IMR-90 (cell line): ENCODE results near the gene METTL21C. TPM values are rescaled to one million over a fixed set of nuclear protein-coding genes. Genes with fewer than 3 reads are reported as not detected.

Source experiments
- ATAC-seq: fragments of 200-7000 bp; cut with Tn5 transposase; 2 replicates; pipeline ENCODE4 v1.9.1; 2020; ENCODE audit warnings: low read depth, mild to moderate bottlenecking, moderate library complexity
- BruUV-seq: library from RNA; stranded (reverse); fragments of 400-500 nt; replicated peaks from 2 replicates; lab custom pipeline; 2021; lab: Mats Ljungman, UMichigan
- CTCF ChIA-PET: fragments of 300-600 bp; formaldehyde crosslinking; extraction: SDS; loops from one replicate; lab custom pipeline; 2021; ENCODE audit warnings: antibody characterized with exemption; lab: Yijun Ruan, JAX
- POLR2A ChIA-PET: fragments of 300-600 bp; sonication (Branson Sonifier 250); formaldehyde crosslinking; loops from one replicate; lab custom pipeline; 2022; ENCODE audit warnings: antibody characterized with exemption; ENCODE audit not compliant: unreplicated experiment; lab: Charles Lee
- DNase-seq: peaks from one replicate; pipeline ENCODE4 v3.0.0; 2013
- H2AFZ ChIP-seq: replicated peaks from 2 replicates; pipeline ENCODE3; 2013; ENCODE audit warnings: low read length, mild to moderate bottlenecking; ENCODE audit not compliant: poor library complexity
- H2AK5ac ChIP-seq: 2 replicates; pipeline ENCODE4 v1.6.1; 2013; ENCODE audit warnings: low read depth, low read length, inconsistent platforms
- H2AK9ac ChIP-seq: replicated peaks from 2 replicates; pipeline ENCODE3; 2013; ENCODE audit warnings: mild to moderate bottlenecking, low read depth, low read length, moderate library complexity; ENCODE audit not compliant: poor library complexity
- H2BK120ac ChIP-seq: 2 replicates; pipeline ENCODE4 v1.6.1; 2013; ENCODE audit warnings: low read depth, low read length, inconsistent platforms
- H2BK15ac ChIP-seq: 3 replicates; pipeline ENCODE4 v1.6.1; 2013; ENCODE audit warnings: low read depth, low read length, inconsistent platforms
- H2BK20ac ChIP-seq: 2 replicates; pipeline ENCODE4 v1.6.1; 2013; ENCODE audit warnings: low read depth, mild to moderate bottlenecking, inconsistent platforms, low read length, moderate library complexity
- H2BK5ac ChIP-seq: 2 replicates; pipeline ENCODE4 v1.6.1; 2013; ENCODE audit warnings: mild to moderate bottlenecking, low read depth, low read length, inconsistent platforms; ENCODE audit not compliant: poor library complexity, severe bottlenecking
- H3K14ac ChIP-seq: replicated peaks from 2 replicates; pipeline ENCODE4 v1.6.1; 2013; ENCODE audit warnings: low read depth, low read length, inconsistent platforms
- H3K18ac ChIP-seq: 2 replicates; pipeline ENCODE4 v1.6.1; 2013; ENCODE audit warnings: low read depth, low read length, control low read depth
- H3K23ac ChIP-seq: 2 replicates; pipeline ENCODE4 v1.6.1; 2013; ENCODE audit warnings: low read depth, low read length, inconsistent platforms
- H3K27ac ChIP-seq: 2 replicates; pipeline ENCODE4 v1.5.1; 2013; ENCODE audit warnings: mild to moderate bottlenecking, control low read depth, low read length; ENCODE audit not compliant: insufficient read depth
- H3K27me3 ChIP-seq: 2 replicates; pipeline ENCODE4 v1.6.1; 2013; ENCODE audit warnings: low read length; ENCODE audit not compliant: control insufficient read depth, insufficient read depth
- H3K36me3 ChIP-seq: 2 replicates; pipeline ENCODE4 v1.6.1; 2013; ENCODE audit warnings: low read length, mixed read lengths; ENCODE audit not compliant: control insufficient read depth, insufficient read depth
- H3K4ac ChIP-seq: 2 replicates; pipeline ENCODE4 v1.6.1; 2013; ENCODE audit warnings: low read depth, low read length, inconsistent platforms
- H3K4me1 ChIP-seq: 2 replicates; pipeline ENCODE4 v1.6.1; 2013; ENCODE audit warnings: low read length, mixed read lengths; ENCODE audit not compliant: control insufficient read depth, insufficient read depth
- H3K4me2 ChIP-seq: 2 replicates; pipeline ENCODE4 v1.6.1; 2013; ENCODE audit warnings: low read depth, mild to moderate bottlenecking, control low read depth, low read length, moderate library complexity
- H3K4me3 ChIP-seq: 2 replicates; pipeline ENCODE4 v1.5.1; 2013; ENCODE audit warnings: low read depth, mild to moderate bottlenecking, control low read depth, low read length, moderate library complexity; ENCODE audit not compliant: insufficient read depth
- H3K56ac ChIP-seq: 2 replicates; pipeline ENCODE4 v1.6.1; 2013; ENCODE audit warnings: low read length, inconsistent platforms; ENCODE audit not compliant: insufficient read depth; ENCODE audit errors: extremely low read depth
- H3K79me1 ChIP-seq, 2 experiments: 2 replicates each; pipeline ENCODE4 v1.6.1; 2013; ENCODE audit warnings: low read length in 2 of 2, inconsistent platforms in 1 of 2, low read depth in 1 of 2
- H3K9ac ChIP-seq: 2 replicates; pipeline ENCODE4 v1.6.1; 2013; ENCODE audit warnings: low read depth, low read length, control low read depth
- H3K9me1 ChIP-seq: 2 replicates; pipeline ENCODE4 v1.6.1; 2013; ENCODE audit warnings: low read length, inconsistent platforms; ENCODE audit not compliant: insufficient read depth
- H3K9me3 ChIP-seq: 2 replicates; pipeline ENCODE4 v1.6.1; 2013; ENCODE audit warnings: low read length; ENCODE audit not compliant: control insufficient read depth, insufficient read depth
- H4K20me1 ChIP-seq: 2 replicates; pipeline ENCODE4 v1.6.1; 2013; ENCODE audit warnings: low read length, inconsistent platforms; ENCODE audit not compliant: insufficient read depth
- H4K5ac ChIP-seq: 2 replicates; pipeline ENCODE4 v1.6.1; 2013; ENCODE audit warnings: mild to moderate bottlenecking, low read depth, low read length, control low read depth
- H4K8ac ChIP-seq, 2 experiments: 2 replicates each; pipeline ENCODE4 v1.6.1; 2013; ENCODE audit warnings: low read depth in 2 of 2, low read length in 2 of 2, control low read depth in 1 of 2, inconsistent platforms in 1 of 2
- H4K91ac ChIP-seq: 2 replicates; pipeline ENCODE4 v1.6.1; 2013; ENCODE audit warnings: low read depth, low read length, inconsistent platforms; ENCODE audit not compliant: insufficient read depth
- CEBPB ChIP-seq: IDR thresholded peaks from 2 replicates; pipeline ENCODE4 v1.6.1; 2012; ENCODE audit warnings: low read depth, low read length, improper control_type of control experiment
- CHD1 ChIP-seq: IDR thresholded peaks from 2 replicates; pipeline ENCODE4 v1.6.1; 2012; ENCODE audit warnings: low read depth, low read length, improper control_type of control experiment
- FOS ChIP-seq: fragments of 150-350 bp; IDR thresholded peaks from 2 replicates; pipeline ENCODE4 v1.6.1; 2016; ENCODE audit warnings: low read depth, low read length
- MAFK ChIP-seq: IDR thresholded peaks from 2 replicates; pipeline ENCODE4 v1.6.1; 2012; ENCODE audit warnings: low read depth, low read length, improper control_type of control experiment
- MXI1 ChIP-seq: IDR thresholded peaks from 2 replicates; pipeline ENCODE4 v1.6.1; 2012; ENCODE audit warnings: low read depth, mild to moderate bottlenecking, low read length, moderate library complexity, borderline replicate concordance
- NFE2L2 ChIP-seq: fragments of 150-350 bp; IDR thresholded peaks from 2 replicates; pipeline ENCODE4 v1.6.1; 2016; ENCODE audit warnings: low read depth, mild to moderate bottlenecking, low read length
- POLR2A ChIP-seq: IDR thresholded peaks from 2 replicates; pipeline ENCODE4 v1.6.1; 2012; ENCODE audit warnings: mild to moderate bottlenecking, low read depth, low read length
- RCOR1 ChIP-seq: IDR thresholded peaks from 2 replicates; pipeline ENCODE4 v1.6.1; 2012; ENCODE audit warnings: mild to moderate bottlenecking, low read length, improper control_type of control experiment; ENCODE audit not compliant: insufficient replicate concordance
- WGBS, 2 experiments: methylation state at CpG; one replicate each; pipeline versions ENCODE4 v1.1.5 to v1.1.7; 2013; ENCODE audit warnings: missing lambda C conversion rate in 2 of 2; ENCODE audit not compliant: insufficient read length in 1 of 2; ENCODE audit errors: extremely low coverage in 2 of 2; 5-methylcytosine and 5-hydroxymethylcytosine counted together
- dilution Hi-C: fragments of 300-500 bp; cut with HindIII; formaldehyde crosslinking; loops from one replicate; pipeline ENCODE4 v1.14.3; 2018; ENCODE audit warnings: low sequenced_read_pairs; ENCODE audit not compliant: unreplicated experiment
- in situ Hi-C: fragments of 300-500 bp; cut with MboI; formaldehyde crosslinking; loops from 3 replicates; pipeline ENCODE4 v1.14.3; 2019; ENCODE audit warnings: low sequenced_read_pairs, inconsistent platforms, mixed read lengths
- intact Hi-C: fragments of 100-400 bp; cut with micrococcal nuclease; formaldehyde crosslinking; loops from 2 replicates; pipeline ENCODE4 v1.10.0; 2022
- polyA plus RNA-seq, 3 experiments: library from polyadenylated mRNA; depleted of rRNA; stranded (reverse); fragments of >200 nt; gene quantifications; 2 replicates each; pipeline ENCODE4 v1.2.3, GENCODE V29; 2012; ENCODE audit warnings: low replicate concordance in 1 of 3
- total RNA-seq: library from RNA; depleted of rRNA; stranded (reverse); fragments of >200 nt; gene quantifications from 2 replicates; pipeline ENCODE4 v1.2.3, GENCODE V29; 2012
- TF ChIP-seq, protein P1 (sequence below): fragments of 150-350 bp; IDR thresholded peaks from 2 replicates; pipeline ENCODE4 v1.6.1; 2016; ENCODE audit warnings: low read depth, mild to moderate bottlenecking, low read length, moderate library complexity, borderline replicate concordance
- TF ChIP-seq, protein P2 (sequence below): fragments of 150-350 bp; IDR thresholded peaks from 2 replicates; pipeline ENCODE4 v1.6.1; 2017; ENCODE audit warnings: mild to moderate bottlenecking, antibody characterized with exemption, low read length, low read depth

The METTL21C gene
- total and polyA plus RNA-seq, 2 of the 4 experiments (the other 2 are of a cell fraction) = not detected

DNA sequence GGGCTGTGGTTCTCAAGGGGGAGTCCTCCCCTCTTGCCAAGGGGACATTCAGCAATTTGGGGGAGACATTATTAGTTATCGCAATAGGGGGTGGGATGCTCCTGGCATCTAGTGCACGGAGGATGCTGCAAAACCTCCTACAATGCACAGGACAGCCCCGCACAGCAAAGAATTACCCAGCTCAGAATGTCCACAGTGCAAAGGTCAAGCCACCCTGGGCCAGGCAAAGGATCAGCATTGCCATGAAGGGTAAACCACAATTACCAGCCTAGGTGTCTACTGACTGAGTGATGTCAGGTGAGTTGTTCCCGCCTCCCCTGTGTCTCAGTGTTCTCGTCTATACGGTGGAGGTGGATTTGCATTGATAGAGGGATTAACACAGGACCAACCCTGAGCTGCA, 2.4 kb upstream of the METTL21C start:
- no peaks in the 10 kb centered on the region for H4K20me1 ChIP-seq
- H2AK5ac ChIP-seq = no peak overlapping the region
- no peak overlapping the region for H3K14ac ChIP-seq
- no peak overlapping the region for H2AK9ac ChIP-seq
- H3K9ac ChIP-seq = no peak overlapping the region
- dilution Hi-C loops = no loop called here
- in situ Hi-C loops = no loop called here
- H4K5ac ChIP-seq = no peak overlapping the region
- ATAC-seq (no peak), DNase-seq (no peak)
- H4K8ac ChIP-seq = no peak overlapping the region
- H3K36me3 ChIP-seq = no peaks in the 10 kb centered on the region
- H3K23ac ChIP-seq = no peak overlapping the region
- no peak overlapping the region for H4K91ac ChIP-seq
- no peaks in the 10 kb centered on the region for H3K4me1 ChIP-seq
- ChIA-PET POLR2A (no interaction called here), CTCF (no interaction called here)
- no TSS peak for BruUV-seq
- no peak overlapping the region for H3K18ac ChIP-seq
- no peak overlapping the region for H3K27ac ChIP-seq
- H3K4me2 ChIP-seq = no peak overlapping the region
- no peak overlapping the region for H2BK5ac ChIP-seq
- TF ChIP-seq RCOR1 = no peak
- no peak for TF ChIP-seq CEBPB
- no peak for TF ChIP-seq FOS
- TF ChIP-seq, protein P1, sequence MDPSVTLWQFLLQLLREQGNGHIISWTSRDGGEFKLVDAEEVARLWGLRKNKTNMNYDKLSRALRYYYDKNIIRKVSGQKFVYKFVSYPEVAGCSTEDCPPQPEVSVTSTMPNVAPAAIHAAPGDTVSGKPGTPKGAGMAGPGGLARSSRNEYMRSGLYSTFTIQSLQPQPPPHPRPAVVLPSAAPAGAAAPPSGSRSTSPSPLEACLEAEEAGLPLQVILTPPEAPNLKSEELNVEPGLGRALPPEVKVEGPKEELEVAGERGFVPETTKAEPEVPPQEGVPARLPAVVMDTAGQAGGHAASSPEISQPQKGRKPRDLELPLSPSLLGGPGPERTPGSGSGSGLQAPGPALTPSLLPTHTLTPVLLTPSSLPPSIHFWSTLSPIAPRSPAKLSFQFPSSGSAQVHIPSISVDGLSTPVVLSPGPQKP = no peak
- no peak for TF ChIP-seq MAFK
- no peak for TF ChIP-seq CHD1
- TF ChIP-seq POLR2A = no peak
- TF ChIP-seq, protein P2, sequence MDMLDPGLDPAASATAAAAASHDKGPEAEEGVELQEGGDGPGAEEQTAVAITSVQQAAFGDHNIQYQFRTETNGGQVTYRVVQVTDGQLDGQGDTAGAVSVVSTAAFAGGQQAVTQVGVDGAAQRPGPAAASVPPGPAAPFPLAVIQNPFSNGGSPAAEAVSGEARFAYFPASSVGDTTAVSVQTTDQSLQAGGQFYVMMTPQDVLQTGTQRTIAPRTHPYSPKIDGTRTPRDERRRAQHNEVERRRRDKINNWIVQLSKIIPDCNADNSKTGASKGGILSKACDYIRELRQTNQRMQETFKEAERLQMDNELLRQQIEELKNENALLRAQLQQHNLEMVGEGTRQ = no peak
- TF ChIP-seq MXI1 = no peak
- TF ChIP-seq NFE2L2 = no peak
- no peak overlapping the region for H3K4ac ChIP-seq
- no peak overlapping the region for H3K56ac ChIP-seq
- no peaks in the 10 kb centered on the region for H3K79me1 ChIP-seq
- WGBS, 2 experiments = no CpG with 5 or more reads among the region's 6 CpGs
- H2BK20ac ChIP-seq = no peak overlapping the region
- no peak overlapping the region for H2BK15ac ChIP-seq
- H3K9me3 ChIP-seq = peaks cover 11% of the 10 kb centered on the region
- no peaks in the 10 kb centered on the region for H3K9me1 ChIP-seq
- no peak overlapping the region for H2BK120ac ChIP-seq
- intact Hi-C loops = no loop called here
- H3K27me3 ChIP-seq = peaks cover 33% of the 10 kb centered on the region
- no peak overlapping the region for H2AFZ ChIP-seq
- no peak overlapping the region for H3K4me3 ChIP-seq
